AG09319 (cell line): ENCODE measurements around the gene SLC44A3.

Experiments used
- DNase-seq: peaks from one replicate; pipeline ENCODE4 v3.0.0-alpha.2; 2010; ENCODE audit warnings: low read depth; ENCODE audit errors: extremely low read depth
- CTCF ChIP-seq: IDR thresholded peaks from 2 replicates; pipeline ENCODE4 v1.5.1; 2011; ENCODE audit warnings: low read depth, mild to moderate bottlenecking, inconsistent platforms, low read length, moderate library complexity

Gene SLC44A3

GRCh38 chr1:94807742-94808491, 12.2 kb upstream of the SLC44A3 start:
- DNase-seq: no peak
- TF ChIP-seq CTCF: no peak

GRCh38 chr1:94808669-94809068, 11.5 kb upstream of the SLC44A3 start:
- no peak for TF ChIP-seq CTCF
- no peak for DNase-seq

GRCh38 chr1:94812985-94813384, 7.2 kb upstream of the SLC44A3 start:
- no peak for TF ChIP-seq CTCF
- DNase-seq: no peak

GRCh38 chr1:94816030-94816429, 4.1 kb upstream of the SLC44A3 start:
- no peak for TF ChIP-seq CTCF
- no peak for DNase-seq

GRCh38 chr1:94817712-94818111, 2.4 kb upstream of the SLC44A3 start:
- no peak for DNase-seq
- no peak for TF ChIP-seq CTCF

GRCh38 chr1:94819238-94819944, 766 bp upstream of the SLC44A3 start:
- TF ChIP-seq CTCF: no peak

GRCh38 chr1:94820936-94821335, 779 bp downstream of the SLC44A3 start:
- DNase-seq: no peak
- no peak for TF ChIP-seq CTCF

More at GRCh38 chr1:94819238-94819944, 766 bp upstream of the SLC44A3 start:
- no peak for DNase-seq
